NT2/D1 (cell line): Measurements from ENCODE around the gene PLCB1.

Experiments
- DNase-seq: peaks from one replicate; pipeline ENCODE4 v3.0.0-alpha.2; 2011; ENCODE audit warnings: low read depth, low spot score
- H3K27me3 ChIP-seq: 2 replicates; pipeline ENCODE4 v1.6.0; 2011; ENCODE audit warnings: mild to moderate bottlenecking; ENCODE audit not compliant: insufficient read length, insufficient read depth
- H3K36me3 ChIP-seq: 2 replicates; pipeline ENCODE4 v1.6.1; 2011; ENCODE audit warnings: mild to moderate bottlenecking, low read length, mixed read lengths; ENCODE audit not compliant: insufficient read depth, insufficient read length
- H3K4me1 ChIP-seq: 2 replicates; pipeline ENCODE4 v1.5.1; 2011; ENCODE audit not compliant: insufficient read depth, insufficient read length
- H3K4me3 ChIP-seq: 2 replicates; pipeline ENCODE4 v1.5.1; 2011; ENCODE audit warnings: low read depth; ENCODE audit not compliant: insufficient read length
- H3K9ac ChIP-seq: 2 replicates; pipeline ENCODE4 v1.6.0; 2011; ENCODE audit warnings: low read depth; ENCODE audit not compliant: insufficient read length
- H3K9me3 ChIP-seq: 2 replicates; pipeline ENCODE4 v1.5.1; 2011; ENCODE audit warnings: mild to moderate bottlenecking, low read length; ENCODE audit not compliant: insufficient read depth
- SUZ12 ChIP-seq: IDR thresholded peaks from 2 replicates; pipeline ENCODE4 v1.6.1; 2011; ENCODE audit not compliant: insufficient read length, insufficient read depth; ENCODE audit errors: extremely low read depth
- YY1 ChIP-seq: IDR thresholded peaks from 2 replicates; pipeline ENCODE4 v1.6.1; 2011; ENCODE audit not compliant: insufficient read length, insufficient read depth
- ZNF274 ChIP-seq: IDR thresholded peaks from 2 replicates; pipeline ENCODE4 v1.6.1; 2011; ENCODE audit warnings: mild to moderate bottlenecking, low read depth, low read length

The PLCB1 gene

GRCh38 chr20:8161264-8162071 lies 29.4 kb downstream of the PLCB1 start:
- no peaks in the 10 kb centered on the region for H3K27me3 ChIP-seq
- no peak overlapping the region for H3K9ac ChIP-seq
- H3K36me3 ChIP-seq: no peaks in the 10 kb centered on the region
- no peak overlapping the region for H3K4me3 ChIP-seq
- no peak for DNase-seq
- peaks cover 17% of the 10 kb centered on the region; the same call in 1 of the 2 replicates for H3K9me3 ChIP-seq
- no peaks in the 10 kb centered on the region for H3K4me1 ChIP-seq
- no peak for TF ChIP-seq ZNF274
- no peak for TF ChIP-seq SUZ12
- TF ChIP-seq YY1: no peak

DNA sequence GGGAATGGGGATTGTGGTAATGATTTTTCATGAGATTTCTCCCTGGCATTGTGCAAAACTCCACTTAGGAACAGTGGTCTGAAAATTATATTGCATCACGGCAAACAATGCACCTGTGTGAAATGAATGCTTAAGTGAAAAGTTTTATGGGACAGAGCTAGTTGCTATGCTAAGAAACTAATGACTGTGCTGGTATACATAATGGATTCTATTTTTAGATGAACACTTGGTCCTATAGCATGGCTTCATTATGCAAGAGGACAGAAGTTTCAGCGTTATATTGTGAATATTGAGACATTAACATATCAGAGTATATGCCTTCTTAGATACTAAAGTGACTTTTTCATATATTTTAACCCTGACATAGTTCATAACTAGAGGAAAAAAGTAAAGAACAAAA lies 30.5 kb downstream of the PLCB1 start:
- DNase-seq: no peak
- Histone ChIP-seq H3K27me3 (no peaks in the 10 kb centered on the region), H3K4me1 (no peaks in the 10 kb centered on the region), H3K9me3 (peaks cover 17% of the 10 kb centered on the region; the same call in 1 of the 2 replicates), H3K9ac (no peak overlapping the region), H3K36me3 (no peaks in the 10 kb centered on the region), H3K4me3 (no peak overlapping the region)
- TF ChIP-seq SUZ12: no peak
- no peak for TF ChIP-seq ZNF274
- no peak for TF ChIP-seq YY1

- H3K27me3 ChIP-seq: no peaks in the 10 kb centered on the region
- H3K9me3 ChIP-seq: peaks cover 8% of the 10 kb centered on the region; the same call in 1 of the 2 replicates
- DNase-seq: no peak
- H3K9ac ChIP-seq: no peak overlapping the region
- no peaks in the 10 kb centered on the region for H3K4me1 ChIP-seq
- no peak overlapping the region for H3K4me3 ChIP-seq
- TF ChIP-seq ZNF274 (no peak), SUZ12 (no peak), YY1 (no peak)
- no peaks in the 10 kb centered on the region for H3K36me3 ChIP-seq
Measured at GRCh38 chr20:8163543-8163942, 31.5 kb downstream of the PLCB1 start.

DNA sequence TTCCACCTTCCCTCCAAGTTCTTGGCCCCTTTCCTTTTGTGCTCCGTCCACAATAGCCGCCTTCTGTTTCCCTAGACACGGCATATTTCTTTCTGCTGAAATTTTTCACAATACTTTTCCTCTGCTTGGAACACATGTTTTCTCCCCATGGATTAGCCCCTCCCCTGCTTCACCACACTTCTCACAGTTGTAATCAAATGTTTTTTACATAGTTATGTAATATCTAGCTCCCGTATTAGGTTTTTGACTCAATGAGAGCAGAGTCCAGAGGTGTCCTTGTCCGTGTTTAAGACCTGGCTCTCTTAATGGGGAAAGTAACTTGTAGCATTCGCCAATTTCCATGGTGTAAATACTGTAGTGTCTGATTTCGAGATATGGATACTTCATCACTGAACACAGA lies 34.7 kb downstream of the PLCB1 start:
- no peaks in the 10 kb centered on the region for H3K36me3 ChIP-seq
- H3K9me3 ChIP-seq: no peaks in the 10 kb centered on the region
- no peaks in the 10 kb centered on the region for H3K4me1 ChIP-seq
- no peak overlapping the region for H3K4me3 ChIP-seq
- H3K27me3 ChIP-seq: no peaks in the 10 kb centered on the region
- no peak overlapping the region for H3K9ac ChIP-seq
- TF ChIP-seq ZNF274 (no peak), YY1 (no peak), SUZ12 (no peak)
- no peak for DNase-seq

GRCh38 chr20:8168785-8169288 lies 36.8 kb downstream of the PLCB1 start:
- no peak for TF ChIP-seq SUZ12
- no peak for TF ChIP-seq YY1
- no peak for TF ChIP-seq ZNF274
- H3K4me3 ChIP-seq: no peak overlapping the region
- no peaks in the 10 kb centered on the region for H3K4me1 ChIP-seq
- peaks cover 6% of the 10 kb centered on the region for H3K36me3 ChIP-seq
- H3K9me3 ChIP-seq: no peaks in the 10 kb centered on the region
- no peak overlapping the region for H3K9ac ChIP-seq
- no peaks in the 10 kb centered on the region for H3K27me3 ChIP-seq
- DNase-seq: no peak

GRCh38 chr20:8170921-8171320 lies 38.9 kb downstream of the PLCB1 start:
- TF ChIP-seq SUZ12 (no peak), ZNF274 (no peak), YY1 (no peak)
- Histone ChIP-seq H3K4me1 (no peaks in the 10 kb centered on the region), H3K9me3 (no peaks in the 10 kb centered on the region), H3K4me3 (no peak overlapping the region), H3K9ac (no peak overlapping the region), H3K27me3 (no peaks in the 10 kb centered on the region), H3K36me3 (peaks cover 6% of the 10 kb centered on the region)
- DNase-seq: no peak

GRCh38 chr20:8172191-8172590 lies 40.1 kb downstream of the PLCB1 start:
- Histone ChIP-seq H3K9me3 (no peaks in the 10 kb centered on the region), H3K9ac (no peak overlapping the region), H3K36me3 (peaks cover 6% of the 10 kb centered on the region), H3K4me3 (no peak overlapping the region), H3K4me1 (no peaks in the 10 kb centered on the region), H3K27me3 (no peaks in the 10 kb centered on the region)
- DNase-seq: no peak
- TF ChIP-seq ZNF274 (no peak), SUZ12 (no peak)
